NB4 (cell line): ENCODE data around the gene SAA4.
"Not testable (repeated sequence)": the region's sequence is repeated elsewhere in the genome, so short reads cannot be mapped to it uniquely, and the experiment has no call there.

ENCODE experiments used
- CTCF ChIP-seq: IDR thresholded peaks from one replicate; pipeline ENCODE4 v1.5.1; 2012; ENCODE audit warnings: low read depth, low read length
- POLR2A ChIP-seq: IDR thresholded peaks from 2 replicates; pipeline ENCODE4 v1.6.1; 2011; ENCODE audit warnings: mild to moderate bottlenecking; ENCODE audit not compliant: insufficient read length; ENCODE audit errors: extremely low read depth

GRCh38 chr11:18262681-18263350, 26.2 kb upstream of the SAA4 start:
- not testable (repeated sequence) for TF ChIP-seq POLR2A, CTCF
